SK-N-SH (cell line): ENCODE data around the gene TRPM3. TPM values are rescaled to one million over a fixed set of nuclear protein-coding genes. Genes with fewer than 3 reads are reported as not detected.
"Not testable (repeated sequence)": the region's sequence is repeated elsewhere in the genome, so short reads cannot be mapped to it uniquely, and the experiment has no call there.

Experiments used
- CTCF ChIA-PET: fragments of 300-600, 350-600 bp; formaldehyde crosslinking; extraction: SDS; loops from one replicate; lab custom pipeline; 2021; lab: Yijun Ruan, JAX
- POLR2A ChIA-PET: fragments of 350-600 bp; sonication (Branson Sonifier 250); formaldehyde crosslinking; extraction: SDS; loops from one replicate; lab custom pipeline; 2020; ENCODE audit warnings: antibody characterized with exemption, inconsistent platforms; lab: Yijun Ruan, JAX
- DNase-seq: peaks from one replicate; pipeline ENCODE4 v3.0.0; 2012
- H2AFZ ChIP-seq: fragments of 200-600 bp; sonication (generic); 2 replicates; pipeline ENCODE4 v1.8.1; 2016; ENCODE audit warnings: antibody characterized with exemption, mild to moderate bottlenecking, low read depth
- H3F3A ChIP-seq: fragments of 200-600 bp; sonication (generic); replicated peaks from 2 replicates; pipeline ENCODE3; 2016; ENCODE audit warnings: antibody characterized with exemption, mild to moderate bottlenecking; ENCODE audit not compliant: insufficient read depth
- H3K27ac ChIP-seq, 2 experiments: fragments of 200-500 bp in 1 of 2; fragments of 200-600 bp in 1 of 2; sonication (Bioruptor generic) in 1 of 2; sonication (generic), shearing (Covaris generic) in 1 of 2; 2 replicates each; pipeline versions ENCODE4 v1.5.1 to v1.6.1; 2014 to 2016; ENCODE audit warnings: low read depth in 2 of 2, inconsistent platforms in 1 of 2, low read length in 1 of 2, mild to moderate bottlenecking in 1 of 2, mixed read lengths in 1 of 2
- H3K27me3 ChIP-seq: fragments of 200-600 bp; sonication (generic), shearing (Covaris generic); 2 replicates; pipeline ENCODE4 v1.6.1; 2016; ENCODE audit warnings: mixed run types; ENCODE audit not compliant: insufficient read depth
- H3K36me3 ChIP-seq, 2 experiments: fragments of 200-500 bp in 1 of 2; fragments of 200-600 bp in 1 of 2; sonication (Bioruptor generic) in 1 of 2; sonication (generic) in 1 of 2; replicated peaks in 1 of 2; 2 replicates each; pipeline versions ENCODE3 to v1.5.1; 2014 to 2016; ENCODE audit warnings: low read length in 1 of 2, mild to moderate bottlenecking in 1 of 2; ENCODE audit not compliant: insufficient read depth in 2 of 2, control insufficient read depth in 1 of 2
- H3K4me1 ChIP-seq, 2 experiments: fragments of 200-500 bp in 1 of 2; fragments of 200-600 bp in 1 of 2; sonication (Bioruptor generic) in 1 of 2; sonication (generic), shearing (Covaris generic) in 1 of 2; 2 replicates each; pipeline versions ENCODE4 v1.5.1 to v1.6.1; 2014 to 2016; ENCODE audit warnings: low read depth in 1 of 2, low read length in 1 of 2, mixed run types in 1 of 2; ENCODE audit not compliant: insufficient read depth in 2 of 2, control insufficient read depth in 1 of 2
- H3K4me2 ChIP-seq: fragments of 200-600 bp; sonication (generic), shearing (Covaris generic); 2 replicates; pipeline ENCODE4 v1.6.1; 2017; ENCODE audit warnings: mixed run types
- H3K4me3 ChIP-seq, 2 experiments: fragments of 200-500 bp in 1 of 2; fragments of 200-600 bp in 1 of 2; sonication (Bioruptor generic) in 1 of 2; sonication (generic), shearing (Covaris generic) in 1 of 2; 2 replicates each; pipeline versions ENCODE4 v1.5.1 to v1.8.1; 2014 to 2016; ENCODE audit warnings: low read depth in 2 of 2, inconsistent platforms in 1 of 2, low read length in 1 of 2, mild to moderate bottlenecking in 1 of 2, mixed read lengths in 1 of 2, moderate library complexity in 1 of 2
- H3K79me2 ChIP-seq: fragments of 200-600 bp; sonication (generic); 2 replicates; pipeline ENCODE4 v1.8.1; 2017; ENCODE audit warnings: mild to moderate bottlenecking; ENCODE audit not compliant: insufficient read depth
- H3K9ac ChIP-seq: fragments of 200-600 bp; sonication (generic); 2 replicates; pipeline ENCODE4 v1.6.1; 2017; ENCODE audit warnings: mixed run types
- H3K9me2 ChIP-seq: fragments of 200-600 bp; sonication (generic); 2 replicates; pipeline ENCODE4 v1.6.1; 2017; ENCODE audit warnings: mixed run types
- H3K9me3 ChIP-seq: fragments of 200-600 bp; sonication (generic); 2 replicates; pipeline ENCODE4 v1.6.1; 2017; ENCODE audit warnings: mixed run types, mild to moderate bottlenecking, moderate library complexity
- H4K20me1 ChIP-seq: fragments of 200-600 bp; sonication (generic); 2 replicates; pipeline ENCODE4 v1.6.1; 2017; ENCODE audit warnings: mild to moderate bottlenecking, mixed run types; ENCODE audit not compliant: insufficient read depth
- FOXJ3 ChIP-seq: sonication (generic); formaldehyde crosslinking; IDR thresholded peaks from 2 replicates; pipeline ENCODE4 v1.5.1; 2020; ENCODE audit warnings: mild to moderate bottlenecking, missing genetic modification reagents
- FOXM1 ChIP-seq: IDR thresholded peaks from 2 replicates; pipeline ENCODE4 v1.4.0; 2012; ENCODE audit warnings: low read depth, mild to moderate bottlenecking
- PBX3 ChIP-seq: IDR thresholded peaks from 2 replicates; pipeline ENCODE4; 2012
- REST ChIP-seq: IDR thresholded peaks from 2 replicates; pipeline ENCODE4 v1.6.1; 2012; ENCODE audit warnings: mild to moderate bottlenecking, low read depth, low read length, moderate library complexity
- TCF12 ChIP-seq: IDR thresholded peaks from 2 replicates; pipeline ENCODE4 v1.4.0; 2012
- TEAD4 ChIP-seq: IDR thresholded peaks from 2 replicates; pipeline ENCODE4 v1.4.0; 2012; ENCODE audit warnings: mild to moderate bottlenecking, borderline replicate concordance; ENCODE audit not compliant: insufficient read depth
- YY1 ChIP-seq: IDR thresholded peaks from 2 replicates; pipeline ENCODE4 v1.4.0; 2012; ENCODE audit warnings: low read depth, mild to moderate bottlenecking
- WGBS: methylation state at CpG from one replicate; pipeline ENCODE4 v1.1.6; 2017; ENCODE audit warnings: low lambda C conversion rate; 5-methylcytosine and 5-hydroxymethylcytosine counted together
- polyA plus RNA-seq, 3 experiments: library from polyadenylated mRNA; depleted of rRNA; stranded (reverse); fragments of >200 nt; gene quantifications; 2 replicates each; pipeline ENCODE4 v1.2.3, GENCODE V29; 2012

Gene TRPM3
- polyA plus RNA-seq, 1 of the 3 experiments (the other 2 are of a cell fraction), result not detected

GRCh38 chr9:70654144-70654543 is 467.3 kb downstream of the TRPM3 start:
- no peaks in the 10 kb centered on the region for H3K9me2 ChIP-seq
- 0% methylated on average over 1 of the region's 1 CpG for WGBS
- H3K27me3 ChIP-seq, result no peaks in the 10 kb centered on the region; the same call in 1 of the 2 replicates
- POLR2A ChIA-PET, result no interaction called here
- no peak for TF ChIP-seq REST
- TF ChIP-seq FOXM1, result no peak
- no peak for TF ChIP-seq PBX3
- TF ChIP-seq TEAD4, result no peak
- TF ChIP-seq FOXJ3 (CRISPR knock-in tag), result no peak
- no peaks in the 10 kb centered on the region for H3K79me2 ChIP-seq
- H3K9me3 ChIP-seq, result no peaks in the 10 kb centered on the region; the same call in 1 of the 2 replicates
- DNase-seq, result no peak
- H3K36me3 ChIP-seq, result no peaks in the 10 kb centered on the region
- no peaks in the 10 kb centered on the region for H4K20me1 ChIP-seq
- H3K4me2 ChIP-seq, result no peak overlapping the region
- H3K4me1 ChIP-seq, result no peaks in the 10 kb centered on the region
- no peaks in the 10 kb centered on the region for H3F3A ChIP-seq
- H2AFZ ChIP-seq, result no peak overlapping the region
- CTCF ChIA-PET, result no interaction called here
- no peak overlapping the region for H3K4me3 ChIP-seq
- H3K9ac ChIP-seq, result no peak overlapping the region
- H3K27ac ChIP-seq, result no peak overlapping the region

GRCh38 chr9:70644627-70645026 is 476.8 kb downstream of the TRPM3 start:
- H4K20me1 ChIP-seq, CTCF ChIA-PET, H3F3A ChIP-seq: not testable (repeated sequence)

GRCh38 chr9:70642341-70642740 is 479.1 kb downstream of the TRPM3 start:
- no peaks in the 10 kb centered on the region for H3K9me3 ChIP-seq
- H3K27ac ChIP-seq, result no peak overlapping the region
- H4K20me1 ChIP-seq, result no peaks in the 10 kb centered on the region
- TF ChIP-seq YY1 (no peak), TCF12 (no peak), FOXJ3 (CRISPR knock-in tag) (no peak)
- no peaks in the 10 kb centered on the region for H3K79me2 ChIP-seq
- H3K9ac ChIP-seq, result no peak overlapping the region
- WGBS, result 14% methylated on average over 8 of the region's 8 CpGs
- no peaks in the 10 kb centered on the region for H3K9me2 ChIP-seq
- DNase-seq, result no peak
- peaks cover 34% of the 10 kb centered on the region for H3K27me3 ChIP-seq
- H3K4me2 ChIP-seq, result no peak overlapping the region
- no peak overlapping the region for H3K4me3 ChIP-seq
- H3F3A ChIP-seq, result no peaks in the 10 kb centered on the region
- ChIA-PET POLR2A (no interaction called here), CTCF (interaction anchor here (0.6 to 1.0 kb wide), 3 partner anchors 14 to 643 kb away, joined by 3 to 7 read pairs (median 3); no protein-coding TSS in a partner anchor)
- no peaks in the 10 kb centered on the region for H3K36me3 ChIP-seq
- no peak overlapping the region for H2AFZ ChIP-seq
- no peaks in the 10 kb centered on the region for H3K4me1 ChIP-seq

More at GRCh38 chr9:70644627-70645026, 476.8 kb downstream of the TRPM3 start:
- H3K4me3 ChIP-seq, H3K36me3 ChIP-seq, H3K9ac ChIP-seq, DNase-seq, H3K9me2 ChIP-seq, POLR2A ChIA-PET, H3K9me3 ChIP-seq, H3K27ac ChIP-seq, H3K4me1 ChIP-seq, H3K4me2 ChIP-seq, H3K79me2 ChIP-seq, H2AFZ ChIP-seq: not testable (repeated sequence)
- peaks cover 24% of the 10 kb centered on the region for H3K27me3 ChIP-seq
